Panc1 (cell line): Measurements from ENCODE around the gene PAFAH1B2.

ENCODE experiments used
- POLR2AphosphoS5 ChIP-seq: IDR thresholded peaks from 2 replicates; pipeline ENCODE4 v1.6.1; 2012; ENCODE audit warnings: mild to moderate bottlenecking, low read depth, low read length, moderate library complexity
- SIN3A ChIP-seq: IDR thresholded peaks from 2 replicates; pipeline ENCODE4 v1.6.1; 2012; ENCODE audit warnings: low read depth, mild to moderate bottlenecking, low read length, moderate library complexity, borderline replicate concordance; ENCODE audit not compliant: insufficient read depth
- TCF7L2 ChIP-seq: IDR thresholded peaks from 2 replicates; pipeline ENCODE4 v1.6.1; 2011; ENCODE audit warnings: mild to moderate bottlenecking, low read depth, low read length, inconsistent platforms
- TF ChIP-seq, protein P1 (sequence below): fragments of 450-650 bp; IDR thresholded peaks from 2 replicates; pipeline ENCODE4 v1.5.1; 2017; ENCODE audit warnings: mild to moderate bottlenecking

DNA sequence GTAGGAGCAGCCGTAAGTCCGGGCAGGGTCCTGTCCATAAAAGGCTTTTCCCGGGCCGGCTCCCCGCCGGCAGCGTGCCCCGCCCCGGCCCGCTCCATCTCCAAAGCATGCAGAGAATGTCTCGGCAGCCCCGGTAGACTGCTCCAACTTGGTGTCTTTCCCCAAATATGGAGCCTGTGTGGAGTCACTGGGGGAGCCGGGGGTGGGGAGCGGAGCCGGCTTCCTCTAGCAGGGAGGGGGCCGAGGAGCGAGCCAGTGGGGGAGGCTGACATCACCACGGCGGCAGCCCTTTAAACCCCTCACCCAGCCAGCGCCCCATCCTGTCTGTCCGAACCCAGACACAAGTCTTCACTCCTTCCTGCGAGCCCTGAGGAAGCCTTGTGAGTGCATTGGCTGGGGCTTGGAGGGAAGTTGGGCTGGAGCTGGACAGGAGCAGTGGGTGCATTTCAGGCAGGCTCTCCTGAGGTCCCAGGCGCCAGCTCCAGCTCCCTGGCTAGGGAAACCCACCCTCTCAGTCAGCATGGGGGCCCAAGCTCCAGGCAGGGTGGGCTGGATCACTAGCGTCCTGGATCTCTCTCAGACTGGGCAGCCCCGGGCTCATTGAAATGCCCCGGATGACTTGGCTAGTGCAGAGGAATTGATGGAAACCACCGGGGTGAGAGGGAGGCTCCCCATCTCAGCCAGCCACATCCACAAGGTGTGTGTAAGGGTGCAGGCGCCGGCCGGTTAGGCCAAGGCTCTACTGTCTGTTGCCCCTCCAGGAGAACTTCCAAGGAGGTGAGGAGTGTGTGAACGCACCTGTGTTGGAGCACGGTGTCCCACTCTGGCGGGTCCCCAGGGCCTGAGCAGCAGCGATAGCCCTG is 55.2 kb downstream of the PAFAH1B2 start, which contains the start of gene TAGLN:
- TF ChIP-seq, protein P1, sequence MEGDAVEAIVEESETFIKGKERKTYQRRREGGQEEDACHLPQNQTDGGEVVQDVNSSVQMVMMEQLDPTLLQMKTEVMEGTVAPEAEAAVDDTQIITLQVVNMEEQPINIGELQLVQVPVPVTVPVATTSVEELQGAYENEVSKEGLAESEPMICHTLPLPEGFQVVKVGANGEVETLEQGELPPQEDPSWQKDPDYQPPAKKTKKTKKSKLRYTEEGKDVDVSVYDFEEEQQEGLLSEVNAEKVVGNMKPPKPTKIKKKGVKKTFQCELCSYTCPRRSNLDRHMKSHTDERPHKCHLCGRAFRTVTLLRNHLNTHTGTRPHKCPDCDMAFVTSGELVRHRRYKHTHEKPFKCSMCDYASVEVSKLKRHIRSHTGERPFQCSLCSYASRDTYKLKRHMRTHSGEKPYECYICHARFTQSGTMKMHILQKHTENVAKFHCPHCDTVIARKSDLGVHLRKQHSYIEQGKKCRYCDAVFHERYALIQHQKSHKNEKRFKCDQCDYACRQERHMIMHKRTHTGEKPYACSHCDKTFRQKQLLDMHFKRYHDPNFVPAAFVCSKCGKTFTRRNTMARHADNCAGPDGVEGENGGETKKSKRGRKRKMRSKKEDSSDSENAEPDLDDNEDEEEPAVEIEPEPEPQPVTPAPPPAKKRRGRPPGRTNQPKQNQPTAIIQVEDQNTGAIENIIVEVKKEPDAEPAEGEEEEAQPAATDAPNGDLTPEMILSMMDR, result no peak
- TF ChIP-seq POLR2AphosphoS5, result no peak
- TF ChIP-seq SIN3A, result no peak
- TF ChIP-seq TCF7L2, result no peak
